Measurements from ENCODE around the gene TAS2R50.

Gene TAS2R50

GRCh38 chr12:10943167-10943566 is 43.5 kb downstream of the TAS2R50 start:
- no peak for DNase-seq

GRCh38 chr12:10941916-10942607 is 44.6 kb downstream of the TAS2R50 start:
- DNase-seq = no peak

- no peak for DNase-seq
Measured at GRCh38 chr12:10941369-10941768, 45.3 kb downstream of the TAS2R50 start.

- DNase-seq = no peak
Measured at GRCh38 chr12:10940389-10940788, 46.3 kb downstream of the TAS2R50 start.

- DNase-seq = no peak
Measured at GRCh38 chr12:10939163-10939562, 47.5 kb downstream of the TAS2R50 start, which contains the start of gene TAS2R14. TAS2R14 (minus strand) TSS chr12:10939263; CDS start chr12:10939207, 56 bp downstream.

- DNase-seq = no peak
Measured at GRCh38 chr12:10936506-10936905, 50.2 kb downstream of the TAS2R50 start.
